ENCODE data around the gene MAN1C1. TPM values are rescaled to one million over a fixed set of nuclear protein-coding genes. Genes with fewer than 3 reads are reported as not detected.

MAN1C1 gene
- total and polyA plus RNA-seq, 9 of the 15 experiments (the other 6 are each of a cell fraction or from before 2014, with no cell fraction given): 0.04 to 0.44 (median 0.10) TPM; not detected in 3

GRCh38 chr1:25819491-25820246 lies 203.1 kb downstream of the MAN1C1 start, which contains the start of gene MTFR1L (continued):
- TF ChIP-seq, protein P1, sequence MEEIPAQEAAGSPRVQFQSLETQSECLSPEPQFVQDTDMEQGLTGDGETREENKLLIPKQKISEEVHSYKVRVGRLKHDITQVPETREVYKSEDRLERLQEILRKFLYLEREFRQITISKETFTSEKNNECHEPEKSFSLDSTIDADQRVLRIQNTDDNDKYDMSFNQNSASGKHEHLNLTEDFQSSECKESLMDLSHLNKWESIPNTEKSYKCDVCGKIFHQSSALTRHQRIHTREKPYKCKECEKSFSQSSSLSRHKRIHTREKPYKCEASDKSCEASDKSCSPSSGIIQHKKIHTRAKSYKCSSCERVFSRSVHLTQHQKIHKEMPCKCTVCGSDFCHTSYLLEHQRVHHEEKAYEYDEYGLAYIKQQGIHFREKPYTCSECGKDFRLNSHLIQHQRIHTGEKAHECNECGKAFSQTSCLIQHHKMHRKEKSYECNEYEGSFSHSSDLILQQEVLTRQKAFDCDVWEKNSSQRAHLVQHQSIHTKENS (CRISPR knock-in tag; IDR thresholded peaks at IDR 0.05): no peak
- no peak for TF ChIP-seq MYBL2 (IDR thresholded peaks at IDR 0.05; ENCODE audit: low read depth)
- no peak for TF ChIP-seq MYBL2 (CRISPR knock-in tag; IDR thresholded peaks at IDR 0.05; ENCODE audit: borderline replicate concordance)
- no peak for TF ChIP-seq ZNF561 (CRISPR knock-in tag; conservative IDR thresholded peaks at IDR 0.05)
- no peak for TF ChIP-seq BDP1 (IDR thresholded peaks at IDR 0.05; ENCODE audit: insufficient read depth, insufficient read length)
- 0 out of 2 replicates have a peak, but pooled peaks have one; percentile 18 for TF ChIP-seq JUN (IDR thresholded peaks at IDR 0.05; ENCODE audit: borderline replicate concordance, low read depth, low read length)
- TF ChIP-seq JUN (CRISPR knock-in tag; IDR thresholded peaks at IDR 0.05; ENCODE audit: borderline replicate concordance): peak; percentile 94; the same call in 1 of the 2 replicates
- TF ChIP-seq MCM3 (IDR thresholded peaks at IDR 0.05): no peak
- no peak for TF ChIP-seq STAT5B (CRISPR knock-in tag; IDR thresholded peaks at IDR 0.05)
- TF ChIP-seq SMARCE1 (IDR thresholded peaks at IDR 0.05): no peak; the same call in 1 of the 2 replicates
- no peak for TF ChIP-seq MCM7 (IDR thresholded peaks at IDR 0.05)
- no peak for TF ChIP-seq MEF2D (tag; conservative IDR thresholded peaks at IDR 0.05; ENCODE audit: low read depth)
- TF ChIP-seq TOE1 (IDR thresholded peaks at IDR 0.05; ENCODE audit: borderline replicate concordance): no peak
- no peak for TF ChIP-seq TOE1 (CRISPR knock-in tag; IDR thresholded peaks at IDR 0.05; ENCODE audit: borderline replicate concordance, low read depth)
- peak; percentile 64 for TF ChIP-seq ZBTB17 (CRISPR knock-in tag; IDR thresholded peaks at IDR 0.05)
- TF ChIP-seq SUPT5H (IDR thresholded peaks at IDR 0.05): peak; percentile 89
- peak in 1 of 2 experiments; percentile 35; a peak in 1 of 4 replicates for TF ChIP-seq FOXA3 (CRISPR knock-in tag; conservative IDR thresholded peaks at IDR 0.05 in 1 of 2, IDR thresholded peaks at IDR 0.05 in 1 of 2)
- no peak for TF ChIP-seq MCM2 (IDR thresholded peaks at IDR 0.05; ENCODE audit: low read depth)
- no peak for TF ChIP-seq HNRNPL (IDR thresholded peaks at IDR 0.05; ENCODE audit: low read depth, low read length)
- peak; percentile 90; the same call in 1 of the 2 replicates for TF ChIP-seq NR1H2 (CRISPR knock-in tag; IDR thresholded peaks at IDR 0.05)
- peak; percentile 69 to 84; a peak in 2 of 4 replicates for TF ChIP-seq SIN3A (IDR thresholded peaks at IDR 0.05; ENCODE audit: borderline replicate concordance in 2 of 2, control insufficient read depth in 1 of 2, low read depth in 2 of 2, low read length in 2 of 2)
- TF ChIP-seq CLOCK (CRISPR knock-in tag; IDR thresholded peaks at IDR 0.05; ENCODE audit: borderline replicate concordance): no peak
- 0 out of 2 replicates have a peak, but pooled peaks have one; percentile 25 for TF ChIP-seq RHOXF2B (CRISPR knock-in tag; conservative IDR thresholded peaks at IDR 0.05)
- TF ChIP-seq FOS (IDR thresholded peaks at IDR 0.05; ENCODE audit: extremely low read depth, insufficient read length): no peak
- no peak for TF ChIP-seq ADNP (tag; IDR thresholded peaks at IDR 0.05)
- TF ChIP-seq STAT5A (IDR thresholded peaks at IDR 0.05; ENCODE audit: borderline replicate concordance, low read length): no peak
- no peak for TF ChIP-seq POU5F1 (IDR thresholded peaks at IDR 0.05; ENCODE audit: borderline replicate concordance, low read depth, low read length, partially characterized antibody)
